Uterus (tissue), 2 donors: ENCODE measurements around the gene ADISSP.

Experiments
- POLR2A ChIP-seq, 2 donors: fragments of 450-650 bp; IDR thresholded peaks; one replicate each; pipeline ENCODE4 v1.6.1; 2016; ENCODE audit warnings: antibody characterized with exemption in 2 of 2, mild to moderate bottlenecking in 1 of 2, moderate library complexity in 1 of 2
- TF ChIP-seq, protein P1 (sequence below), 4 experiments: fragments of 200-600 bp in 2 of 4; fragments of 450-650 bp in 2 of 4; sonication (generic) in 2 of 4; IDR thresholded peaks; one replicate each; pipeline ENCODE4 v1.5.1; 2016 to 2019; ENCODE audit warnings: antibody characterized with exemption in 4 of 4, mild to moderate bottlenecking in 2 of 4, moderate library complexity in 1 of 4

DNA sequence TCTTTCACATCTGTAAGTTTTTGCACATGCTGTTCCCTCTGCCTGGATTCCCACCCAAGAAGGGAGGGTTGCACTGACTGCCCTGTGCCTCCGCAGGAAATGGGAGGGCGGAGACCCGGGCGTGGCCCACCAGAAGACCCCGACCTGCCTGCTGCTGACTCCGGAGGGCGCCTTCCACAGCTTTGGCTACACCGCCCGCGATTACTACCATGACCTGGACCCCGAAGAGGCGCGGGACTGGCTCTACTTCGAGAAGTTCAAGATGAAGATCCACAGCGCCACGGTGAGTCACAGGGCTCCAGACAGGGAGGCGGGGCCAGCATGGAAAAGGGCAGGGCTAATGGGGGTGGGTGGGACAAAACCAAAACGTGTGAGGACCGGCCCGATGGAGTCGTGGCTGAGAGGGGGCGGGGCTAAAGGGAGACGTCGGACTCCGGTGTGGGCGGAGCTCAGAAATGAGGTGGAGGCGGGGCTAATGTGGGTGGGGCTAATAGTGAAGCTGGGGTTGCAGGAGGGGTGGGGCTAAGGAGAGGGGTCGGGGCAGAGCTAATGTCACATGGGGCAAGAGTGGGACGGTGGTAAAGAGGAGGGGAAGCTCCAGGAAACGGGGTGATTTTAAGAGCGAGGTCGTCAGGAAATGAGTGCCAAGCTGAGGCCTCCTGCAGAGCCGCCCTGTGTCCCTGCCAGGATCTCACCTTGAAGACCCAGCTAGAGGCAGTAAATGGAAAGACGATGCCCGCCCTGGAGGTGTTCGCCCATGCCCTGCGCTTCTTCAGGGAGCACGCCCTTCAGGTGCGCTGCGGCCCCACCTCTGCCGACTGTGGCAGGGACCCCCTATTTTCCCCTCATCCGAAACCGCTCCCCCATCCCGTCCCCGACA, 22.5 kb downstream of the ADISSP start:
- TF ChIP-seq, protein P1, sequence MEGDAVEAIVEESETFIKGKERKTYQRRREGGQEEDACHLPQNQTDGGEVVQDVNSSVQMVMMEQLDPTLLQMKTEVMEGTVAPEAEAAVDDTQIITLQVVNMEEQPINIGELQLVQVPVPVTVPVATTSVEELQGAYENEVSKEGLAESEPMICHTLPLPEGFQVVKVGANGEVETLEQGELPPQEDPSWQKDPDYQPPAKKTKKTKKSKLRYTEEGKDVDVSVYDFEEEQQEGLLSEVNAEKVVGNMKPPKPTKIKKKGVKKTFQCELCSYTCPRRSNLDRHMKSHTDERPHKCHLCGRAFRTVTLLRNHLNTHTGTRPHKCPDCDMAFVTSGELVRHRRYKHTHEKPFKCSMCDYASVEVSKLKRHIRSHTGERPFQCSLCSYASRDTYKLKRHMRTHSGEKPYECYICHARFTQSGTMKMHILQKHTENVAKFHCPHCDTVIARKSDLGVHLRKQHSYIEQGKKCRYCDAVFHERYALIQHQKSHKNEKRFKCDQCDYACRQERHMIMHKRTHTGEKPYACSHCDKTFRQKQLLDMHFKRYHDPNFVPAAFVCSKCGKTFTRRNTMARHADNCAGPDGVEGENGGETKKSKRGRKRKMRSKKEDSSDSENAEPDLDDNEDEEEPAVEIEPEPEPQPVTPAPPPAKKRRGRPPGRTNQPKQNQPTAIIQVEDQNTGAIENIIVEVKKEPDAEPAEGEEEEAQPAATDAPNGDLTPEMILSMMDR (IDR thresholded peaks at IDR 0.05) = no peak
- no peak for TF ChIP-seq POLR2A (IDR thresholded peaks at IDR 0.05)
